H9 (cell line): ENCODE results near the gene CEP112. TPM values are rescaled to one million over a fixed set of nuclear protein-coding genes. Genes with fewer than 3 reads are reported as not detected.

Source experiments
- DNase-seq: peaks from one replicate; pipeline ENCODE4 v3.0.0-alpha.2; 2017
- H2AFZ ChIP-seq: one replicate; pipeline ENCODE4 v1.6.1; 2013; ENCODE audit warnings: mild to moderate bottlenecking, low read length, control low read depth, moderate library complexity
- H2AK5ac ChIP-seq: 2 replicates; pipeline ENCODE4 v1.6.1; 2013; ENCODE audit warnings: low read length, control low read depth, mixed read lengths; ENCODE audit not compliant: insufficient read length
- H2BK120ac ChIP-seq: one replicate; pipeline ENCODE4 v1.6.1; 2013; ENCODE audit warnings: low read depth, mild to moderate bottlenecking, low read length, control low read depth, inconsistent platforms; ENCODE audit not compliant: poor library complexity, severe bottlenecking
- H2BK12ac ChIP-seq: 2 replicates; pipeline ENCODE4 v1.6.1; 2013; ENCODE audit warnings: low read length, control low read depth, mixed read lengths, low read depth; ENCODE audit not compliant: insufficient read length
- H2BK15ac ChIP-seq: 2 replicates; pipeline ENCODE4 v1.6.1; 2013; ENCODE audit warnings: low read depth, low read length, control low read depth
- H2BK20ac ChIP-seq: one replicate; pipeline ENCODE4 v1.6.1; 2013; ENCODE audit warnings: low read depth, mild to moderate bottlenecking, low read length, control low read depth, inconsistent platforms; ENCODE audit not compliant: poor library complexity, severe bottlenecking
- H2BK5ac ChIP-seq: 2 replicates; pipeline ENCODE4 v1.6.1; 2013; ENCODE audit warnings: low read length, control low read depth, mixed read lengths; ENCODE audit not compliant: insufficient read length
- H3K14ac ChIP-seq: 2 replicates; pipeline ENCODE4 v1.6.1; 2013; ENCODE audit warnings: low read length, control low read depth; ENCODE audit not compliant: insufficient read depth
- H3K18ac ChIP-seq: 2 replicates; pipeline ENCODE4 v1.6.1; 2013; ENCODE audit warnings: low read depth, mild to moderate bottlenecking, mixed read lengths, low read length, control low read depth; ENCODE audit not compliant: insufficient read length
- H3K23ac ChIP-seq: 2 replicates; pipeline ENCODE4 v1.6.1; 2013; ENCODE audit warnings: low read length, control low read depth, mixed read lengths, low read depth; ENCODE audit not compliant: insufficient read length
- H3K23me2 ChIP-seq: 2 replicates; pipeline ENCODE4 v1.6.1; 2013; ENCODE audit warnings: low read depth, mild to moderate bottlenecking, mixed read lengths, low read length, control low read depth; ENCODE audit not compliant: insufficient read length, poor library complexity, severe bottlenecking
- H3K27ac ChIP-seq: 2 replicates; pipeline ENCODE4 v1.5.1; 2013; ENCODE audit warnings: low read length, control low read depth, mixed read lengths, low read depth; ENCODE audit not compliant: insufficient read length
- H3K27me3 ChIP-seq: 2 replicates; pipeline ENCODE4 v1.6.1; 2013; ENCODE audit warnings: low read length, control low read depth, inconsistent platforms; ENCODE audit not compliant: insufficient read depth
- H3K4ac ChIP-seq: 2 replicates; pipeline ENCODE4 v1.6.1; 2013; ENCODE audit warnings: low read depth, mild to moderate bottlenecking, control low read depth, inconsistent platforms, low read length, moderate library complexity
- H3K4me1 ChIP-seq: 2 replicates; pipeline ENCODE4 v1.6.1; 2013; ENCODE audit warnings: low read length, control low read depth, inconsistent platforms; ENCODE audit not compliant: insufficient read depth
- H3K4me2 ChIP-seq: 2 replicates; pipeline ENCODE4 v1.6.1; 2013; ENCODE audit warnings: low read length, control low read depth, mixed read lengths; ENCODE audit not compliant: insufficient read length, insufficient read depth
- H3K56ac ChIP-seq: 2 replicates; pipeline ENCODE4 v1.6.1; 2013; ENCODE audit warnings: low read depth, mild to moderate bottlenecking, mixed read lengths, low read length, control low read depth; ENCODE audit not compliant: insufficient read length
- H3K79me1 ChIP-seq: 2 replicates; pipeline ENCODE4 v1.6.1; 2013; ENCODE audit warnings: low read depth, mild to moderate bottlenecking, moderate library complexity, low read length, control low read depth, inconsistent platforms; ENCODE audit not compliant: insufficient read depth, poor library complexity, severe bottlenecking
- H3K79me2 ChIP-seq: 2 replicates; pipeline ENCODE4 v1.6.1; 2013; ENCODE audit warnings: low read length, control low read depth, inconsistent platforms; ENCODE audit not compliant: insufficient read depth
- H3K9ac ChIP-seq: 2 replicates; pipeline ENCODE4 v1.6.1; 2013; ENCODE audit warnings: low read length, control low read depth, mixed read lengths; ENCODE audit not compliant: insufficient read length; ENCODE audit errors: extremely low read depth
- H3K9me3 ChIP-seq: one replicate; pipeline ENCODE4 v1.6.1; 2013; ENCODE audit warnings: low read depth, low read length, inconsistent platforms; ENCODE audit not compliant: control insufficient read depth
- H3T11ph ChIP-seq: one replicate; pipeline ENCODE4 v1.6.1; 2013; ENCODE audit warnings: mild to moderate bottlenecking, low read length, control low read depth, inconsistent platforms
- H4K20me1 ChIP-seq: one replicate; pipeline ENCODE4 v1.6.1; 2013; ENCODE audit not compliant: control insufficient read depth, insufficient read length, insufficient read depth
- H4K5ac ChIP-seq: 2 replicates; pipeline ENCODE4 v1.6.1; 2013; ENCODE audit warnings: low read depth, mild to moderate bottlenecking, mixed read lengths, low read length, control low read depth; ENCODE audit not compliant: insufficient read length
- H4K8ac ChIP-seq: replicated peaks from 2 replicates; pipeline ENCODE4 v1.6.1; 2013; ENCODE audit warnings: low read length, control low read depth, mixed read lengths, low read depth; ENCODE audit not compliant: insufficient read length
- H4K91ac ChIP-seq: 2 replicates; pipeline ENCODE4 v1.6.1; 2013; ENCODE audit warnings: low read depth, mild to moderate bottlenecking, moderate library complexity, mixed read lengths, low read length, control low read depth; ENCODE audit not compliant: insufficient read length
- H3K27ac Mint-ChIP-seq, 3 experiments: 2 replicates in 2 of 3; 3 replicates in 1 of 3; pipeline ENCODE4 v1.8.0; 2020 to 2021; ENCODE audit warnings: mixed read lengths in 3 of 3, mild to moderate bottlenecking in 1 of 3, moderate library complexity in 1 of 3
- H3K27me3 Mint-ChIP-seq: 2 replicates; pipeline ENCODE4 v1.8.0; 2021; ENCODE audit warnings: low read depth, mild to moderate bottlenecking, moderate library complexity, mixed read lengths
- H3K36me3 Mint-ChIP-seq, 3 experiments: 2 replicates in 2 of 3; 3 replicates in 1 of 3; pipeline ENCODE4 v1.8.0; 2020 to 2021; ENCODE audit warnings: low read depth in 3 of 3, mixed read lengths in 3 of 3; ENCODE audit not compliant: insufficient read depth in 1 of 3
- H3K4me1 Mint-ChIP-seq, 2 experiments: 2 replicates each; pipeline ENCODE4 v1.8.0; 2020; ENCODE audit warnings: mixed read lengths in 2 of 2
- H3K4me3 Mint-ChIP-seq, 2 experiments: 2 replicates in 1 of 2; 3 replicates in 1 of 2; pipeline ENCODE4 v1.8.0; 2020 to 2021; ENCODE audit warnings: mild to moderate bottlenecking in 2 of 2, mixed read lengths in 2 of 2, moderate library complexity in 1 of 2
- H3K9me3 Mint-ChIP-seq, 2 experiments: 2 replicates in 1 of 2; 3 replicates in 1 of 2; pipeline ENCODE4 v1.8.0; 2020; ENCODE audit warnings: mild to moderate bottlenecking in 2 of 2, mixed read lengths in 2 of 2, moderate library complexity in 1 of 2
- total RNA-seq: library from RNA; stranded (reverse); gene quantifications from 2 replicates; pipeline ENCODE4 v1.2.1, GENCODE V29; 2021
- TF ChIP-seq, protein P1 (sequence below): fragments of 200-600 bp; sonication (generic); conservative IDR thresholded peaks from 3 replicates; pipeline ENCODE4 v1.8.0; 2021; ENCODE audit warnings: antibody characterized with exemption, mild to moderate bottlenecking

Gene CEP112
- total RNA-seq, 1 experiment from 2014 or later = 5.4 TPM

- Histone ChIP-seq H3T11ph (no peak overlapping the region), H2BK5ac (no peak overlapping the region), H2BK20ac (no peak overlapping the region), H2AK5ac (no peak overlapping the region), H3K79me2 (no peaks in the 10 kb centered on the region), H4K8ac (no peak overlapping the region), H4K5ac (no peak overlapping the region), H4K20me1 (no peaks in the 10 kb centered on the region), H3K27me3 (no peaks in the 10 kb centered on the region), H3K4ac (no peak overlapping the region), H3K27ac (no peak overlapping the region), H3K23ac (no peak overlapping the region), H3K23me2 (no peaks in the 10 kb centered on the region), H3K9ac (no peak overlapping the region), H3K56ac (no peak overlapping the region), H3K14ac (no peak overlapping the region), H3K4me2 (no peak overlapping the region), H2BK12ac (no peak overlapping the region), H3K9me3 (no peaks in the 10 kb centered on the region), H3K4me1 (no peaks in the 10 kb centered on the region; the same call in 1 of the 2 replicates), H4K91ac (no peak overlapping the region), H2BK15ac (no peak overlapping the region), H2AFZ (no peak overlapping the region), H3K79me1 (no peaks in the 10 kb centered on the region), H2BK120ac (no peak overlapping the region), H3K18ac (no peak overlapping the region)
- Mint-ChIP-seq H3K4me1 (peaks cover 24 to 30% of the 10 kb centered on the region in 2 experiments), H3K27me3 (no peaks in the 10 kb centered on the region), H3K36me3 (peaks cover 2 to 7% (median 2%) of the 10 kb centered on the region in 3 experiments; a peak in 4 of 7 replicates), H3K27ac (no peak overlapping the region), H3K4me3 (no peak overlapping the region), H3K9me3 (peaks cover 2% of the 10 kb centered on the region in 2 experiments; a peak in 2 of 5 replicates)
- DNase-seq = no peak
- TF ChIP-seq, protein P1, sequence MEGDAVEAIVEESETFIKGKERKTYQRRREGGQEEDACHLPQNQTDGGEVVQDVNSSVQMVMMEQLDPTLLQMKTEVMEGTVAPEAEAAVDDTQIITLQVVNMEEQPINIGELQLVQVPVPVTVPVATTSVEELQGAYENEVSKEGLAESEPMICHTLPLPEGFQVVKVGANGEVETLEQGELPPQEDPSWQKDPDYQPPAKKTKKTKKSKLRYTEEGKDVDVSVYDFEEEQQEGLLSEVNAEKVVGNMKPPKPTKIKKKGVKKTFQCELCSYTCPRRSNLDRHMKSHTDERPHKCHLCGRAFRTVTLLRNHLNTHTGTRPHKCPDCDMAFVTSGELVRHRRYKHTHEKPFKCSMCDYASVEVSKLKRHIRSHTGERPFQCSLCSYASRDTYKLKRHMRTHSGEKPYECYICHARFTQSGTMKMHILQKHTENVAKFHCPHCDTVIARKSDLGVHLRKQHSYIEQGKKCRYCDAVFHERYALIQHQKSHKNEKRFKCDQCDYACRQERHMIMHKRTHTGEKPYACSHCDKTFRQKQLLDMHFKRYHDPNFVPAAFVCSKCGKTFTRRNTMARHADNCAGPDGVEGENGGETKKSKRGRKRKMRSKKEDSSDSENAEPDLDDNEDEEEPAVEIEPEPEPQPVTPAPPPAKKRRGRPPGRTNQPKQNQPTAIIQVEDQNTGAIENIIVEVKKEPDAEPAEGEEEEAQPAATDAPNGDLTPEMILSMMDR = no peak
Observed at GRCh38 chr17:65626451-65626850, 565.5 kb downstream of the CEP112 start.
